ENCODE results near the gene S100P. TPM values are rescaled to one million over a fixed set of nuclear protein-coding genes. Genes with fewer than 3 reads are reported as not detected.

Gene S100P
- total RNA-seq, 4 donors from 2014 or later: 0.94 to 9.7 TPM; not detected in 2

DNA sequence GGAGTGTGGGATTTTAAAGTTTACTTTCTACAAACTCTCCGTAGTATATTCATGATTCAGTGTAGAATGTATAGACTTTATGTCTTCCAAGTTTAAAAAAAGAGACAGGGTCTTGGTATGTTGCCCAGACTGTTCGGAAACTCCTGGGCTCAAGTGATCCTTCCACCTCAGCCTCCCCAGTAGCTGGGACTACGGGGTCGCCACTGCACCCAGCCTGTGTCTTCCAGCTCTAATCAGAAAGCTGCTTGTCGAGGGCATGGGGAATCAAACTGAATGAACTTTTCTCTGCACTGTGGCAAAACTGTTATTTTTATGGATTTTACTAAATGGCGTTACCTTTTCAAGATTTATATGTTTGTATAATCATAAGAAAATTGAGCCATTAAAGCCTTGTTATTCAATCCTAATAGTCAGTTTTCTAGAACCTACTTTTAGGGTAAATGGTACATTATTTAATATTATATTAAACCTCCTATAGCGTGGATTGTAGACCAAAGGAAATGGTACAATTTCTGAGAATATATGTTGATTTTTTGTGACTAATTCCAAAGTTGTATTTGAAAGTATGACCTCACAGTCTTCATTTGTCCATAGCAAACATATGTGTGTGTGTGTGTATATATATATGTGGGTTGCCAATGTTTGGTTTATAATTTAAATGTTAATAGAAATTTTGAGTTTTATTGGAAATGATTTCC, 23.4 kb downstream of the S100P start:
- Histone ChIP-seq H3K4me1 (peaks cover 0 to 46% (median 18%) of the 10 kb centered on the region in 3 donors), H3K27me3 (no peaks in the 10 kb centered on the region), H3K36me3 (no peaks in the 10 kb centered on the region), H3K9me3 (no peaks in the 10 kb centered on the region), H3K27ac (peak overlapping the region; percentile 57 to 99 (median 94)), H3K4me3 (peak overlapping the region; percentile 58 to 90)
- WGBS, 2 donors (ENCODE audit: low coverage in 1 of 2): 14 to 20% methylated on average over 5 to 7 of the region's 7 CpGs
- no peak for ATAC-seq
- TF ChIP-seq POLR2A (IDR thresholded peaks at IDR 0.05): no peak
- no peak for TF ChIP-seq POLR2AphosphoS5 (IDR thresholded peaks at IDR 0.05)
- TF ChIP-seq, protein P1, sequence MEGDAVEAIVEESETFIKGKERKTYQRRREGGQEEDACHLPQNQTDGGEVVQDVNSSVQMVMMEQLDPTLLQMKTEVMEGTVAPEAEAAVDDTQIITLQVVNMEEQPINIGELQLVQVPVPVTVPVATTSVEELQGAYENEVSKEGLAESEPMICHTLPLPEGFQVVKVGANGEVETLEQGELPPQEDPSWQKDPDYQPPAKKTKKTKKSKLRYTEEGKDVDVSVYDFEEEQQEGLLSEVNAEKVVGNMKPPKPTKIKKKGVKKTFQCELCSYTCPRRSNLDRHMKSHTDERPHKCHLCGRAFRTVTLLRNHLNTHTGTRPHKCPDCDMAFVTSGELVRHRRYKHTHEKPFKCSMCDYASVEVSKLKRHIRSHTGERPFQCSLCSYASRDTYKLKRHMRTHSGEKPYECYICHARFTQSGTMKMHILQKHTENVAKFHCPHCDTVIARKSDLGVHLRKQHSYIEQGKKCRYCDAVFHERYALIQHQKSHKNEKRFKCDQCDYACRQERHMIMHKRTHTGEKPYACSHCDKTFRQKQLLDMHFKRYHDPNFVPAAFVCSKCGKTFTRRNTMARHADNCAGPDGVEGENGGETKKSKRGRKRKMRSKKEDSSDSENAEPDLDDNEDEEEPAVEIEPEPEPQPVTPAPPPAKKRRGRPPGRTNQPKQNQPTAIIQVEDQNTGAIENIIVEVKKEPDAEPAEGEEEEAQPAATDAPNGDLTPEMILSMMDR (IDR thresholded peaks at IDR 0.05): no peak
- no peak for TF ChIP-seq EP300 (IDR thresholded peaks at IDR 0.05)

GRCh38 chr4:6718932-6719610, 25.4 kb downstream of the S100P start:
- ATAC-seq: no peak
- no peaks in the 10 kb centered on the region for H3K36me3 ChIP-seq
- no peak overlapping the region for H3K27ac ChIP-seq
- WGBS, 2 donors (ENCODE audit: low coverage in 1 of 2): 73 to 84% methylated on average over 4 to 7 of the region's 7 CpGs
- no peaks in the 10 kb centered on the region for H3K27me3 ChIP-seq
- peaks cover 0 to 46% (median 18%) of the 10 kb centered on the region in 3 donors for H3K4me1 ChIP-seq
- H3K4me3 ChIP-seq: no peak overlapping the region
- H3K9me3 ChIP-seq: no peaks in the 10 kb centered on the region
- no peak for TF ChIP-seq POLR2AphosphoS5 (IDR thresholded peaks at IDR 0.05)
- TF ChIP-seq, protein P1 (IDR thresholded peaks at IDR 0.05): no peak
- TF ChIP-seq POLR2A (IDR thresholded peaks at IDR 0.05): no peak
- no peak for TF ChIP-seq EP300 (IDR thresholded peaks at IDR 0.05)

- Histone ChIP-seq H3K27me3 (no peaks in the 10 kb centered on the region), H3K4me1 (peaks cover 0 to 46% (median 18%) of the 10 kb centered on the region in 3 donors), H3K36me3 (no peaks in the 10 kb centered on the region), H3K27ac (peak overlapping the region in 1 of 4 donors; percentile 14), H3K4me3 (no peak overlapping the region), H3K9me3 (no peaks in the 10 kb centered on the region)
- 70 to 76% methylated on average over 4 to 8 of the region's 8 CpGs for WGBS, 2 donors (ENCODE audit: low coverage in 1 of 2)
- ATAC-seq: no peak
- no peak for TF ChIP-seq EP300 (IDR thresholded peaks at IDR 0.05)
- TF ChIP-seq, protein P1 (IDR thresholded peaks at IDR 0.05): no peak
- TF ChIP-seq POLR2AphosphoS5 (IDR thresholded peaks at IDR 0.05): no peak
- no peak for TF ChIP-seq POLR2A (IDR thresholded peaks at IDR 0.05)
Measured at GRCh38 chr4:6719611-6720179, 26.0 kb downstream of the S100P start.

DNA sequence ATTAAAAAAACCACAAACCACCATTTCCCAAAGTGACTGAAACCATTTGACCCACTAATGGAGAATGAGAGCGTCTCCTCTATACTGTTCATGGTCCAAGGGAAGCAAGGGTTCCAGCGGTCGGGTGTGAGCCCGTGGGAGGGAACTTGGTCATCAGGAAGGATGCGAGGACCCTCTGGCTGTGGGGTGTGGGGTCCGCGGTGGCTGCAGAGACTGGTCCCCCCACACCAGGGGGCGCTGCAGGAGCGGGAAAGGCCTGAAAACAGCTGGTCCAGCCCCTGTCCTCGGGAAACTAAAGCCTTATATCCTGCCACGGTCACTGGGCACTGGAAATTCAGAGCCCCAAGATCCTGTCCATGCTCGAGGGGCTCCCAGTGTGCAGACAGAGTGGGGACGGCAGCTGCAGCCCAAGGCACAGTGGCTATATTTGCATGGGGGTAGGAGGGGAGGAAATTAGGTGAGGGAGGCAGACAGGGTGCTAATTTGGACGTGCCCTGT, 26.6 kb downstream of the S100P start:
- H3K4me1 ChIP-seq: peaks cover 0 to 44% (median 18%) of the 10 kb centered on the region in 3 donors
- peak overlapping the region in 2 of 4 donors; percentile 14 to 26 for H3K27ac ChIP-seq
- no peaks in the 10 kb centered on the region for H3K9me3 ChIP-seq
- no peaks in the 10 kb centered on the region for H3K27me3 ChIP-seq
- H3K4me3 ChIP-seq: no peak overlapping the region
- no peaks in the 10 kb centered on the region for H3K36me3 ChIP-seq
- ATAC-seq: peak; percentile 44
- TF ChIP-seq EP300 (IDR thresholded peaks at IDR 0.05): no peak
- TF ChIP-seq, protein P1 (IDR thresholded peaks at IDR 0.05): peak in 3 of 4 experiments; percentile 92 to 95 (median 94)
- WGBS, 2 donors (ENCODE audit: low coverage in 1 of 2): 5 to 30% methylated on average over 1 to 13 of the region's 14 CpGs

Data from gastroesophageal sphincter (tissue), 4 donors.